Measurements from ENCODE around the gene BRD4.

- TF ChIP-seq CTCF (IDR thresholded peaks at IDR 0.05; ENCODE audit: extremely low read depth in 1 of 2, insufficient read depth in 1 of 2, low read depth in 1 of 2, low read length in 2 of 2) (no peak), POLR2AphosphoS5 (IDR thresholded peaks at IDR 0.05; ENCODE audit: insufficient read depth, low read depth, low read length) (no peak), POLR2A (IDR thresholded peaks at IDR 0.05; ENCODE audit: low read depth, low read length) (no peak)
Measured at GRCh38 chr19:15328312-15328711, 4.0 kb downstream of the BRD4 start.
